GM12801 (cell line): ENCODE data around the gene ANAPC13.

ENCODE experiments used
- CTCF ChIP-seq: IDR thresholded peaks from one replicate; pipeline ENCODE4 v1.5.1; 2011; ENCODE audit warnings: control low read depth; ENCODE audit not compliant: insufficient read length; ENCODE audit errors: extremely low read depth

Gene ANAPC13

GRCh38 chr3:134496471-134497071, 10.8 kb upstream of the ANAPC13 start:
- no peak for TF ChIP-seq CTCF

- no peak for TF ChIP-seq CTCF
These were observed 10.2 kb upstream of the ANAPC13 start for GRCh38 chr3:134495980-134496379.

- TF ChIP-seq CTCF: no peak
These were observed 8.7 kb upstream of the ANAPC13 start for GRCh38 chr3:134494495-134494894.

- TF ChIP-seq CTCF: no peak
These were observed 1.6 kb upstream of the ANAPC13 start for GRCh38 chr3:134487406-134487805.

- no peak for TF ChIP-seq CTCF
These were observed 824 bp upstream of the ANAPC13 start for GRCh38 chr3:134486577-134487041.

GRCh38 chr3:134485075-134485717, 589 bp downstream of the ANAPC13 start:
- no peak for TF ChIP-seq CTCF

GRCh38 chr3:134483195-134483900, 2.4 kb downstream of the ANAPC13 start:
- no peak for TF ChIP-seq CTCF
